HG03060 (cell line): ENCODE results near the gene UFC1.
"Not testable (repeated sequence)": the region's sequence is repeated elsewhere in the genome, so short reads cannot be mapped to it uniquely, and the experiment has no call there.

Source experiments
- ATAC-seq: cut with Tn5 transposase; IDR thresholded peaks from one replicate; pipeline ENCODE4 v1.9.1; 2021; ENCODE audit warnings: low read depth, moderate number of reproducible peaks; ENCODE audit not compliant: unreplicated experiment

UFC1 gene

DNA sequence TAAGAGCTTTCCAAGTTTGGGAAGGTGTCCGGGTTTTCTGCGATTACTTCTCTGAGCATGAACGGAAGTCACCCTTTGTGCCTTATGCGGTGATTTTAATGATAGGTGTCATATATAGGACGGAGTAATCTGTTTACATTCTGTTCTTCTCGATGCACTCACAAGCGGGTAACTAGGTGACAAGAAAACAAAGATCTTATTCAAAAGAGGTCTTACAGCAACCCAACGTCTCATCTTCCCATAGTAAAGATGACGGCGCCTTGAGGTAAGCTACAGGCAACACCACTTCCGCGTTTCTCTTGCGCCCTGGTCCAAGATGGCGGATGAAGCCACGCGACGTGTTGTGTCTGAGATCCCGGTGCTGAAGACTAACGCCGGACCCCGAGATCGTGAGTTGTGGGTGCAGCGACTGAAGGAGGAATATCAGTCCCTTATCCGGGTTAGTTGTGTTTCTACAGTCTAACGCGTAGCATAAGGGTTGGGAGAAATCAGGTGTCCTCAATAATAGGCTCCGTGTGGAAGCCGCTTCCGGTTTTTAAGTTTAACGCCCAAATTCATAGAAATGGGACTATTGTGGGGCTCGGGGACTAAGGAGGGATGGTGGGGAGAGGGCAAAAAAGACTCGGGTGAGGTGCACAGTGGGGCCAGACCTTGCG lies at the start of gene UFC1:
UFC1 (plus strand) TSS at position 297 of the 656 bp plus-strand sequence; CDS start at position 317, 20 bp downstream.
- peak; percentile 61 for ATAC-seq

DNA sequence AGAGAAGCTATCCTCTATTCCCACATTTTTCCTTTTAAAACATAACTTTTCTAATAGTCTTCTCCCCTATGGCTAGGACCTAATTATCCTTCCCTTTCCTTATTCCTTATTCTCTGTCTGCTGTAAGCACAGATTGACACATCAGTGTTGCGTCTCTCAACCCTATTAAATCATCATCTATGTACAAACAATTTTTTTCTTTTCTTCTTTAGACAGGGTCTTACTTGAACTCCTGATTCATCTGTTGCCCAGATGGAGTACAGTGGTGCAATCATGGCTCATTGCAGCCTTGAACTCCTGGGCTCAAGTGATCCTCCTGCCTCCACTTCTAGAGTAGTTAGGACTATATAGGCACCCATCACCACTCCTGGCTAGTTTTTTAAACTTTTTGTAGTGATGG lies 47.3 kb upstream of the UFC1 start:
- no peak for ATAC-seq

DNA sequence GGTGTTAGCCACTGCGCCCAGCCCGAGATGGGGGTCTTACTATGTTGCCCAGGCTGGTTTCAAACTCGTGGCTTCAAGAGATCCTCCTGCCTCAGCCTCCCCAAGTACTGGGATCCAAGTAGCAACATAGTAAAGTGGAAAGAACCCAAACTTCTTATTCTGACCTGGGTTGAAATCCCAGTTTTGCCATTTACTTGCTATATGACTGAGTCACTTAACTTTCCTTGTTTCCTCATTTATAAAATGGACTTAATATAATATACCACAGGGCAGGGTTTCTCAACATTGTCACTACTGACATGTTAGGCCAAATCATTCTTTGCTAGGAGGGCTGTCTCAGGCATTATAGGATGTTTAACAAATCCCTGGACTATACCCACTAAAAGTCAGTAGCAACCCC lies 42.7 kb upstream of the UFC1 start:
- no peak for ATAC-seq

DNA sequence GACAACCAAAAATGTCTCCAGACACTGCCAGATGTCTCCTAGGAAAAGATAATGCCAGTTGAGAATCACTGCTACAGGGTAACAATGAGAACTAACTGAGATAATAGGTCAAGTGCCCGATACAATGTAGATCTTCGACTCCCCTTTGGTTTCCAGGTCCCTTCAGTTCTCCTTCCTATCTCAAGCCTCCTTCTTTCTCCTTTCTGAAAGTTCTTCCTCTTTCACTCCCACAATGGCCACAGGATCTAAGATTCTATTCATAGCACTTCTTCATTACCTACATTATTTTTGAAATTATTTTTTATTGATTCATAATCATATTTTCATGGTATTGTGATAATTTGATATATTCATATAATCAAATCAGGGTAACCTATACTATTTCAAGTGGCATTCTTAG lies 42.3 kb upstream of the UFC1 start:
- ATAC-seq: no peak

DNA sequence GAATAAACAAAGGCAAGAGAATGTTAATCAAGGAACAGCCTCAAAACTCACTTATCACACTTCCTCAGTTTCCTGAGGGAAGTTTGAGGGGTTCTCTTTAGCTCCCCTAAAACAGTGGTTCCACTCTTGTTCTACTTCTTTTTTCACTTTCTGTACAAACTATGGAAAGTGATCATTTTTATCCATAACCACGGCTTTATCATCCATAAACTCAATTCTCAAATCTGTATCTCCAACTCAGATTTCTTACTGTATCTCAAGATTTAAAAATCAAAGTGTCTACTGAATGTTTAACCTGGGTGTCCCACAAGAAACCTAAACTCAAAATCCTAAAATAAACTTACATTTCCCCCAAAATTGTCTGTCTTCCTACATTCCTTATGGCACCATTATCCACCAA lies 39.9 kb upstream of the UFC1 start:
- no peak for ATAC-seq

DNA sequence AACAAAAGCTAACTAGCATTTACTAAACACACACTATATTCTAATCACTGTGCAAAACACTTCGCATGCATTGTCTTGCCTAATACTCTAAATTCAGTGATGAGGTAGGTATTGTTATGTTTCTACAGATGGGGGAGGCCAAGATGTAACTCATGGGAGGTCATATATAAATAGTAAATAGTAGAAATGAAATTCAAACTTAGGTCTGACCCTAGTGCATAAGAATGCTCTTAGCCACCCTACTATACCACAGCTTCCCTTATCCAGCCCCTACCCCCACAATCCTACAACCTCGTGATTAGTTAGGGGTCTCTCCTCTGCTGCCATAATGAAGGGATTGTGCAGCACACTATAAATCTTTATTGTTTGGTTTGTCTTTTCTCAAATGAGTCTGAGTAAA lies 39.2 kb upstream of the UFC1 start:
- no peak for ATAC-seq

DNA sequence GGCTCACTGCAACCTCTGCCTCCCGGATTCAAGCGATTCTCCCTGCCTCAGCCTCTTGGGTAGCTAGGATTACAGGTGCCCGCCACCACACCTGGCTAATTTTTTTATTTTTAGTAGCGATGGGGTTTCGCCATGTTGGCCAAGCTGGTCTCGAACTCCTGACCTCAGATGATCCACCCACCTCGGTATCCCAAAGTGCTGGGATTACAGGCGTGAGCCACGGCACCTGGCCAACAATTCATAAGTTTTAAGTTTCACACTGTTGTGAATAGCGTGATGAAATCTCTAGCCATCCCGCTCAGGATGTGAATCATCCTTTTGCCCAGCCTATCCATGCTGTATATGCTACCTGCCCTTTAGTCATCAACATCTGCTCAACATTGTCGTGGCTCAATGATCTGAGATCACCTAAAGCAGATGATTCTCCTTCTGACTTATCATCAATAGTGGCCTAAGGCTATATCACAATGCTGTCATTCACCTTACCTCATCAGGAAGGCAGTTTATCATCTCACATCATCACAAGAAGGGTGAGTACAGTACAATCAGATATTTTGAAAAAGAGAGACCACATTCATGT lies 38.6 kb upstream of the UFC1 start:
- no peak for ATAC-seq

DNA sequence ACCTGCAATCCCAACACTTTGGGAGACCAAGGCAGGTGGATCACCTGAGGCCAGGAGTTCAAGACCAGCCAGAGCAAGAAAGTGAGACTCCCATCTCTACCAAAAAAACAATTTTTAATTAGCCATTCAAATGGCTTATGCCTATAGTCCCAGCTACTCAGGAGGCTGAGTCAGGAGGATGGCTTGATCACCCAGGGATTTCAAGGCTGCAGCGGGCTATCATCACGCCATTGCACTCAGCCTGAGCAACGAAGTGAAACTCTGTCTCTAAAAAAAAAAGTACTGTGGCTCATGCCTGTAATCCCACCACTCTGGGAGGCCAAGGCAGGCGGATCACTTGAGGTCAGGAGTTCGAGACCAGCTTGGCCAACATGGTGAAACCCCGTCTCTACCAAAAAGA lies 37.8 kb upstream of the UFC1 start:
- ATAC-seq: not testable (repeated sequence)

DNA sequence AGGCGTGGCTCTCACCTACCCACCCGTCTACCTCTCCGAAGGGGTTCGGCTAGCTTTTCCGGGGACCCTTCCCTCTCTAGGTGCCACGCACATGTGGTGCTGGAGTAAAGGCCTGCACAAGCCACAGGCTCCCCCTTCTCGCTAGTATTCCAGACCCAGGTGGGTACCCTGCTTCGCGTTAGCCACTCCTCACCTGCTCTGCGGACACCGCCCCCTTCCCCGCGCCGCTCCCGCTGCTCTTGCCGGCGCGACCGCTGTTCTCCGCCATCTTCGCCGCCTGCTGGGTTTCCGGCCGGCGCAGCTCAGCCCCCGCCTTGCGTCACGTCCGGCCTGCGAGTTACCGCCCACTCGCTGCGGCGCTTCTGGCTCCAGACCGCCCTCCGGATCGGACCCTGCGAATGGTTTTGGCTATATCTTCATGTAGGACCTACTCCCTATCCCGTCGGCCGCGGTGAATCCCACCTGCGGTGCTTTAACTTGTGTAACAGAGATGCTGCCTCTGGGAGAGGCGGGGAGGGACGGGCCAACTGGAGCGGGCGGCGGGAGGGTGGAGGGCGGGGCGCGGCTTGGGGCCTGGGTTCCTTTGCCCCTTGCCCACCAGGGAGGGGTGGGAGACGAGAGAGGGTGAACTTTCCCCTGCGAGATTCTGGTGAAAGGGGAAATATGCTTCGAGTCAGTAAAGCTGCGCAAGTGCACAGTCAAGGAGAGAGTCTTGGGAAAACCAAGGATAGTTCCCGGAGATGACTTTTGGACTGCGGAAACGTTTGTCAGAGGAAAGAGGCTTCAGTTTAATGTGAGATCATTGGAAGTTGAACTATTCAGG lies 35.8 kb upstream of the UFC1 start, which contains the start of the genes NIT1 and PFDN2:
NIT1 (plus strand) TSS at position 347 of the 823 bp plus-strand sequence; CDS start at position 419, 72 bp downstream.
PFDN2 (minus strand) TSS at position 279 of the 823 bp plus-strand sequence; CDS start at position 268, 11 bp downstream.
- peak; percentile 46 for ATAC-seq

DNA sequence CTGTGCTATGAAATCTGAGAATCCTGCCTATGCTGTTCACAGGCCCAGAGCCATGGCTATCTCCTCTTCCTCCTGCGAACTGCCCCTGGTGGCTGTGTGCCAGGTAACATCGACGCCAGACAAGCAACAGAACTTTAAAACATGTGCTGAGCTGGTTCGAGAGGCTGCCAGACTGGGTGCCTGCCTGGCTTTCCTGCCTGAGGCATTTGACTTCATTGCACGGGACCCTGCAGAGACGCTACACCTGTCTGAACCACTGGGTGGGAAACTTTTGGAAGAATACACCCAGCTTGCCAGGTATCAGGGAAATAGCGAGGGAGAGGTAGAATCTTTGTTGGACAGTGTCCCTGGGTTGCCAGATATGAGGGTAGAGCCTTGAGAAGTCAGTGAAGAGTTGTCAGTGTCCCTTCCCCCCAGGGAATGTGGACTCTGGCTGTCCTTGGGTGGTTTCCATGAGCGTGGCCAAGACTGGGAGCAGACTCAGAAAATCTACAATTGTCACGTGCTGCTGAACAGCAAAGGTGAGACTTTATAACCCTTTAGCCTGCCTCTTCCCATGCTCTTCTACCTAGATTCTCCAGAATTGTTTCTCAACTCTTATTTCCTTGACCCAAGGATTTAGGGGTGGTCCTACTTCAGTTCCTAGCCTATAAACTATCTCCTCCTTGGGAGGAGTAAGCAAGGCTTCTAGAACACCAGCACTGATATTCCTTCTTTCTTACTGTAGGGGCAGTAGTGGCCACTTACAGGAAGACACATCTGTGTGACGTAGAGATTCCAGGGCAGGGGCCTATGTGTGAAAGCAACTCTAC lies 34.5 kb upstream of the UFC1 start:
- ATAC-seq: no peak

DNA sequence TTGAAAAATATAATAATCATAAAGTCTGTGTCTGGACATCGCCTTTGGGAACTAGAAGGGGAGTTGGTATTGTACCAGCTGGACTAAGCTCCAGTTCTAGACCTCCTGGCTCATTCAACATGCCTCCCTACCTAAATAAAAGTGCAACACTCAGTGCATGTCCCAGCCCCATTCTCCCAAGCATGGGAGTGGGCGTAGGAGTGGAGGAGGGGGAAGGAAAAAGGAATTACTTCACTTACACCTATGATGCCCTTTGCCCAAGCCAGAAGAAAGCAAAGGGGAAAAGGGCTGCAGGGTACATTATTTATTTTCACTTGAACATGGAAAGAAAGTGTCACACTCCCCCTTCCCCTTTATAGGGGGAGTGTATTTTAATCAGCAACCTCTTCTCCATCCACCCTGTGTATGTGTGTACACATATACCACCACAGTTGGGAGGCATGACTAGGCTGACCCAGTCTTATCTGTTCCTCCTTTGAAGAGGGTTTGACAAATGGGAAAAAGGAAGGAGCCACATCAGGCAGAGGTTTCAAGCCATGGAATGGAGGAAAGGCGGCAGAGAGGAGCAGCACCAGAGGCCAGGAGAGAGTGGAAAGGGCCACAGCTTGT lies 32.6 kb upstream of the UFC1 start:
- no peak for ATAC-seq

DNA sequence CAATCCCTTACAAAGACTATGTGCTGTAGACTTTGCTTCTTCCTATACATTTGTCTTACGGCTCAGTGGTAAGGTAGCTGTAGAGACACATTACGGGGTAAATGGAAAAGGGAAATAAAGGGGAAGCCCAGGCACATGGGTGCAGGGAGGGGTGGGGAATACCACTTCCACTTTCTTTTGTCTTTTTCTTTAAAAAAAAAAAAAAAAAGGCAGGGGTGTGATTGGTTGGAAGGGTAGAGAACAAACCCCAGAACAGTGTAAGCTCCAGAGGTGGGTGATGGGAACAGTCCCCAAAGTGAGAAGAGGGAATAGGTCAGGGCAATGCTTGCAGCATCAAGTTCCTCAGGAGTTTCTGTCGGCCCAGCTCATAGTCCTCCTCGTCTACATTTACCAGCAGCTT lies 31.9 kb upstream of the UFC1 start:
- ATAC-seq: no peak

DNA sequence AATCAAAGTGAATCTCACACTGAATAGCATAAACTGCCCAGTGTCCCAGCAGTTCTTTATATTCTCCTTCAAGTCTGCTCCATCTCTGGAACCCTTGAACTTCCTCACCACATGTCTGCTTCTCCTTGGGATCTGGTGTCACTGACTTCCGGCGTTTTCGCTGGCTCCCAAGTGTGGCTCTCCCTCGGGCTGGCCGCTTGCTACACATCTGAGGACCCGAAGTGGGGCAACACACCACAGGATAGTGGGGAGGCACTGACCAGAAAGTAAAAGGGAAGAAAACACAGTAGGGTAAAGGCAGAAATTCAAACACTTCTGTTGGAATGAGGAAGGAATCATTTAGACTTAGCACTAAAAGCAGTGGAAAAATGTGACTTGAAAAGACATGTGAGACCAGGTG lies 30.8 kb upstream of the UFC1 start:
- no peak for ATAC-seq

DNA sequence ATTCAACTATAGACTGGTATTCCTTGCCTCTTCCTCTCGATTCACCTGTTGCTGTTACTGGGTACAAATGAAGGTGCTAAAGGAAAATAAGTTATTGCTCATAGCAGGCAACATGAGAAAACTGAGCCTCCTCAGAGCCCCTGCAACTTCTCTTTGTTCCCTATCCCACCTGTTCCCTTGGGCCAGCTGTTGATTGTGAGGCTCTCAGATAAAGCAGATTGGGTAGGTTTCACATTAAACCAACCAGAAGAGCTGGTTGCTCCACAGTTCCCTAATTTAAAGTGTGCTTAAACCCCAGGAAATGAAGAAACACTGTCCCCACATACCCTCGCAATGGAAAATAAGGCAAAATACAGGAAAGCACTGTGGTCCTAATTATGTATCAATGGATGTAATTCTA lies 26.1 kb upstream of the UFC1 start:
- ATAC-seq: no peak

DNA sequence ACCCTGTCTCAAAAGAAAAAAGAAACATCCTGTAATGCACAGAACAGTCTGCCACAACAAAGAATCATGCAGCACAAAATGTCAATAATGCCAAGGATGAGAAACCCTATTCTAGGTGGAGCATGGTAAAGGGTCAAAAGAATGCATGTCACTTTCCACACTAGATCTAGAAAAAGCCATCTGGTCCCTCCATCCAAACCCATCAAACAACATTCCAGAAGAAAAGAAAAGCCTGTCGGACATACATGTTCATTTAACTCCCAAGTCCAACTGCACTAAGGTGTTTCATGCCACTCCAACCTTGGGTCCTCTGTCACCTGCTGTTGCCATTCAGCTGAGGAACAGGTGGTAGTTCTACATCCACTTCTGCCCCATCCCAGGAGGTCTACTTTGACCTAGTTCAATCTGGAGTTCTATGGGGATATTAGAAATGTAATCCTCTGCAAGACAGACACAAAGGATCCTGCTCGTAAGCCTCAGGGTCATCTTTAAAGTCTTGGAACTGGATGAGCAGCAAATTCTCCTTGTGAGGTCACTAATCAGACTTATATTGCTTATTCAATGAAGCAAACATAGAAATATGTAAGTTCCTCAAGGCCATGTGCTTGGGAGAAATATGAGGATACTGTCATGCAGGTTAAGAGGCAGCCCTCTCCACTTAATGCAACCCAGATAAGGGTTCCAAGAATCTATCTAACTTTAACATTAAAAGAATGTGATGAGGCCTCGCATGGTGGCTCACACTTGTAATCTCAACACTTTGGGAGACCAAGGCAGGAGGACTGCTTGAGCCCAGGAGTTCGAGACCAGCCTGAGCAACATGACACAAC lies 25.0 kb upstream of the UFC1 start:
- ATAC-seq: no peak

DNA sequence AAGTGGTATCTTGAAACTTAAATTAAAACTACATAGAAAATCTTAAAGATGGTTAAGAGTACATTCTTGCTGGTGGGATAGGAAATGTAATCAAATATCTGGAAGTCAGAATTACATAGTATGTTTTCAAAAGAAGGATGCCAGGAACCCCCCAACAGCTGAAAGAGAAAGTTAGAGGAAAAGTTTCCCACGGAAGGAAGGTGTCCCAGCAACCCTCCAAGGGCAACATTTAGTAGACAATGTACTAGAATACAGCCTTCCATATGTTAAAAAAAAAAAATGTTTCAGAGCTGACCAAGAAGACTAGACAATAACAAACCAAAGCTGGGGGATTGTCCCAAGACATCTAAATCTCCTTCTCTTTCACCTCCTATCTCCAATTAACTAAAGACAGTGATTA lies 23.5 kb upstream of the UFC1 start:
- ATAC-seq: no peak

DNA sequence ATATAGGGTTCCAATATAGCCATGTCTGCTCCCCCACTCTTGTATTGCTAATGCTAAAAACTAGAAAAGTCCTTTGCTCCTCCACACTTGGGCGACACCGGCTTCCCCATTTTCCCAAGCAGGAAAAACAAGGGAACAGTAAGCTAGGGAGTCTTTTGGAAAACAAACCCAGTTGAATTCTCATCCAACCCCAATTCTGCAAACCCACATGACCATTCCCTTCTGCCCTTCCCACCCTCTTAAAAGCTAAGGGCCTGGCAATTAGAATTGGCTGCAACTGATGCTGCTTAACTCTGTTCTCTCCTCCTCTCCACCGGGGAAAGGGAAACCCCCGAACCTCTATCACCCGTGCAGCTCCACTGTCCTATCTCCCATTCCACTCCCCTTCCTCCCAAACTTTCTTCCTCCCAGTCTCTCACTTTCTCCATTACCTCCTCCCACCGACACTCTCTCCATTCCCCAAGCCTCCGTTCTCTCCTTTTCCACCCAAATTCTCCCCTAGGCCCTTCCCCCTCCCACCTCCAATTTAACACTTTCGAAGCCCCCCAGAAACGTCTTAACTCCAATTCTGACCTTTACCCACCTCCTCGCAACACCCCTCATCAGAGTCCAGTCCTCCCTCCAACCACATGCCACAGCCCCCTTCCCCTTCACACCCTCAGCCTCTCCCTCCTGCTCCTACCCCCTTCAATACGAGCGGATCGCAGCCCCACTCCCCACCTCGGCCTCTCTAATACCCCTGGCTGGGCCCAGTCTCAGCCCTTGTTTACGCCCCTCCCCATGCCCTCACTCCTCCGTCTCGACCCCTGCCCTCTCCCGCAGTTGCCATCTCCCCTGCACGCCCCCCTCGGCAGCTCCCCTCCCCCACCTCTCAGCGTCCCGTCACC lies 22.0 kb upstream of the UFC1 start:
- no peak for ATAC-seq

DNA sequence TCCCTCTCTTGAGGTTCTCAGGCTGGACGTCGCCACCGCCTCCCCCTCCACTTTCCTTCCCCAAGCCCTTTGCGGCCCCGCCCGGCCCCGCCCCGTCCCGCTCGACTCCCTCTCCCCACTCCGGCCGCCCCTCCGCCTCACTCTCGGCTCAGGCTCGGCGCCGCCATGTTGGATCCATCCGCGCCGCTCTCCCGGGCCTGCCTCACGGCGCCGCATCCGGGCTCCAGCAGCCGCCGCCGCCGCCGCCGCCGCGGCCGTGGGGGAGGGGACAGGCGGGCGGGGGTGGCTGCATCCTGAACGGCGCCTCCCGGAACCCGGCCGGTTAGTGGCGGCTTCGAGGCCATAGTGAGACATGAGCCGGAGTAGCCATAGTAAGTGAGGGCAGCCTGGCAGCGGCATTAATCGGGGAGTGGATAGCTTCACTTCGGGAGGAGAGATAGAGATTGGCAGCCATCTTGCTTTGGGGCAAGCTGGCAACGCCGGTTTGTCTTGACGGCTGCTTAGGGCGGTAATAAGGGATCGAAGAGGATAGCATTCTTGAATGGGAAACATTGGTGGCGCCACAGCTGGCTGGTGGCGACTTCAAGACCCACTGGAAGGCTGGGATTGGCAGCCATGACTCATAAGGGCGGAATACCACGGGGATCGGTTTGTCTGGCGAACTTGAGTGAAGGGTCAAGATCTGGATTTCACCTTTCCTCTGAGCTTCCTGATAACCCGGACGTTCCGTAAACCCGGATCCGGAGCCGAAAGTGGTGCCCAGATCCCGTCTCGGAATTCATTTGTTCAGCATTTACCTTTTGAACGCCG lies 21.2 kb upstream of the UFC1 start, which contains the start of gene DEDD:
DEDD (minus strand) TSS at position 258 of the 810 bp plus-strand sequence. CDS start 8,205 bp downstream, outside the sequence.
- ATAC-seq: peak; percentile 84
